Stimulated activated CD4-positive, alpha-beta T cell treated with anti-CD3 and anti-CD28 coated beads, TNF-alpha, amount 100 ng/mL, for 1 hour (primary cell): Measurements from ENCODE around the gene WDR86.

Experiments
- DNase-seq, 3 donors: peaks; one replicate each; pipeline ENCODE4 v3.0.0-alpha.2; 2020; ENCODE audit warnings: low read depth in 3 of 3, low spot score in 1 of 3

The WDR86 gene

GRCh38 chr7:151427705-151428377, 18.0 kb upstream of the WDR86 start:
- DNase-seq = no peak

- DNase-seq = no peak
These were observed 17.3 kb upstream of the WDR86 start for GRCh38 chr7:151426904-151427704.

GRCh38 chr7:151426441-151426903, 16.6 kb upstream of the WDR86 start:
- DNase-seq = no peak

GRCh38 chr7:151425670-151426440, 16.0 kb upstream of the WDR86 start:
- no peak for DNase-seq

GRCh38 chr7:151424799-151425198, 15.0 kb upstream of the WDR86 start:
- DNase-seq = no peak

- no peak for DNase-seq
These were observed 14.1 kb upstream of the WDR86 start for GRCh38 chr7:151423936-151424335.

GRCh38 chr7:151423226-151423625, 13.4 kb upstream of the WDR86 start:
- DNase-seq = no peak

GRCh38 chr7:151422212-151422611, 12.4 kb upstream of the WDR86 start:
- DNase-seq = no peak

GRCh38 chr7:151420144-151420543, 10.3 kb upstream of the WDR86 start:
- DNase-seq = no peak

- DNase-seq = no peak
These were observed 7.1 kb upstream of the WDR86 start for GRCh38 chr7:151416941-151417315.

- no peak for DNase-seq
These were observed 6.5 kb upstream of the WDR86 start for GRCh38 chr7:151416112-151416940.

- DNase-seq = no peak
These were observed 5.7 kb upstream of the WDR86 start for GRCh38 chr7:151415375-151416105.

- no peak for DNase-seq
These were observed 3.4 kb upstream of the WDR86 start for GRCh38 chr7:151413241-151413640.

- DNase-seq = no peak
These were observed 2.5 kb upstream of the WDR86 start for GRCh38 chr7:151412318-151412717.

- DNase-seq = no peak
These were observed 1.7 kb upstream of the WDR86 start for GRCh38 chr7:151411551-151411950.

- DNase-seq = no peak
These were observed 860 bp upstream of the WDR86 start for GRCh38 chr7:151410405-151411390.

- peak in 2 of 3 donors; percentile 13 to 50 for DNase-seq
These were observed 785 bp downstream of the WDR86 start for GRCh38 chr7:151408839-151409666.

- DNase-seq = no peak
These were observed 1.4 kb downstream of the WDR86 start for GRCh38 chr7:151408498-151408838.
